Measurements from ENCODE around the gene SMCP. TPM values are rescaled to one million over a fixed set of nuclear protein-coding genes. Genes with fewer than 3 reads are reported as not detected.

SMCP gene
- total and polyA plus RNA-seq, 4 donors, result not detected

- WGBS, result 77% methylated on average over 8 of the region's 8 CpGs
- Histone ChIP-seq H3K27me3 (ENCODE audit: control insufficient read depth in 4 of 4, insufficient read depth in 4 of 4, low read length in 3 of 4) (no peaks in the 10 kb centered on the region), H3K9ac (ENCODE audit: low read depth in 1 of 2, low read length in 2 of 2) (no peak overlapping the region), H3K4me3 (ENCODE audit: low read depth in 1 of 3, low read length in 3 of 3) (no peak overlapping the region), H3K36me3 (ENCODE audit: control insufficient read depth in 4 of 4, insufficient read depth in 3 of 4, low read depth in 1 of 4, low read length in 3 of 4) (no peaks in the 10 kb centered on the region), H3K4me1 (ENCODE audit: control insufficient read depth in 4 of 4, insufficient read depth in 4 of 4, low read length in 3 of 4) (peaks cover 8 to 19% (median 13%) of the 10 kb centered on the region in 4 donors), H3K9me3 (ENCODE audit: control insufficient read depth in 4 of 4, low read length in 3 of 4) (no peaks in the 10 kb centered on the region), H3K27ac (ENCODE audit: low read depth in 1 of 2, low read length in 2 of 2) (peak overlapping the region; percentile 17 to 39)
- no peak for DNase-seq (ENCODE audit: low spot score)
- TF ChIP-seq, protein P1, sequence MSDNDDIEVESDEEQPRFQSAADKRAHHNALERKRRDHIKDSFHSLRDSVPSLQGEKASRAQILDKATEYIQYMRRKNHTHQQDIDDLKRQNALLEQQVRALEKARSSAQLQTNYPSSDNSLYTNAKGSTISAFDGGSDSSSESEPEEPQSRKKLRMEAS (IDR thresholded peaks at IDR 0.05), result no peak
- TF ChIP-seq ATF3 (IDR thresholded peaks at IDR 0.05) (no peak), CTCF (IDR thresholded peaks at IDR 0.05; ENCODE audit: low read depth, low read length, missing input control) (no peak), JUND (IDR thresholded peaks at IDR 0.05) (no peak), RXRA (IDR thresholded peaks at IDR 0.05) (no peak), FOXA1 (IDR thresholded peaks at IDR 0.05) (no peak), GABPA (IDR thresholded peaks at IDR 0.05 in 1 of 2, conservative IDR thresholded peaks at IDR 0.05 in 1 of 2) (no peak), YY1 (IDR thresholded peaks at IDR 0.05) (no peak), RAD21 (IDR thresholded peaks at IDR 0.05) (no peak), HNF4G (IDR thresholded peaks at IDR 0.05) (no peak), NR2F2 (IDR thresholded peaks at IDR 0.05) (no peak), HNF4A (conservative IDR thresholded peaks at IDR 0.05) (no peak), FOXA2 (IDR thresholded peaks at IDR 0.05) (no peak), SP1 (IDR thresholded peaks at IDR 0.05) (no peak), EGR1 (IDR thresholded peaks at IDR 0.05; ENCODE audit: low read depth in 2 of 2) (no peak), TAF1 (conservative IDR thresholded peaks at IDR 0.05) (no peak)
- TF ChIP-seq, protein P2, sequence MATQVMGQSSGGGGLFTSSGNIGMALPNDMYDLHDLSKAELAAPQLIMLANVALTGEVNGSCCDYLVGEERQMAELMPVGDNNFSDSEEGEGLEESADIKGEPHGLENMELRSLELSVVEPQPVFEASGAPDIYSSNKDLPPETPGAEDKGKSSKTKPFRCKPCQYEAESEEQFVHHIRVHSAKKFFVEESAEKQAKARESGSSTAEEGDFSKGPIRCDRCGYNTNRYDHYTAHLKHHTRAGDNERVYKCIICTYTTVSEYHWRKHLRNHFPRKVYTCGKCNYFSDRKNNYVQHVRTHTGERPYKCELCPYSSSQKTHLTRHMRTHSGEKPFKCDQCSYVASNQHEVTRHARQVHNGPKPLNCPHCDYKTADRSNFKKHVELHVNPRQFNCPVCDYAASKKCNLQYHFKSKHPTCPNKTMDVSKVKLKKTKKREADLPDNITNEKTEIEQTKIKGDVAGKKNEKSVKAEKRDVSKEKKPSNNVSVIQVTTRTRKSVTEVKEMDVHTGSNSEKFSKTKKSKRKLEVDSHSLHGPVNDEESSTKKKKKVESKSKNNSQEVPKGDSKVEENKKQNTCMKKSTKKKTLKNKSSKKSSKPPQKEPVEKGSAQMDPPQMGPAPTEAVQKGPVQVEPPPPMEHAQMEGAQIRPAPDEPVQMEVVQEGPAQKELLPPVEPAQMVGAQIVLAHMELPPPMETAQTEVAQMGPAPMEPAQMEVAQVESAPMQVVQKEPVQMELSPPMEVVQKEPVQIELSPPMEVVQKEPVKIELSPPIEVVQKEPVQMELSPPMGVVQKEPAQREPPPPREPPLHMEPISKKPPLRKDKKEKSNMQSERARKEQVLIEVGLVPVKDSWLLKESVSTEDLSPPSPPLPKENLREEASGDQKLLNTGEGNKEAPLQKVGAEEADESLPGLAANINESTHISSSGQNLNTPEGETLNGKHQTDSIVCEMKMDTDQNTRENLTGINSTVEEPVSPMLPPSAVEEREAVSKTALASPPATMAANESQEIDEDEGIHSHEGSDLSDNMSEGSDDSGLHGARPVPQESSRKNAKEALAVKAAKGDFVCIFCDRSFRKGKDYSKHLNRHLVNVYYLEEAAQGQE (IDR thresholded peaks at IDR 0.05), result no peak
- TF ChIP-seq, protein P3, sequence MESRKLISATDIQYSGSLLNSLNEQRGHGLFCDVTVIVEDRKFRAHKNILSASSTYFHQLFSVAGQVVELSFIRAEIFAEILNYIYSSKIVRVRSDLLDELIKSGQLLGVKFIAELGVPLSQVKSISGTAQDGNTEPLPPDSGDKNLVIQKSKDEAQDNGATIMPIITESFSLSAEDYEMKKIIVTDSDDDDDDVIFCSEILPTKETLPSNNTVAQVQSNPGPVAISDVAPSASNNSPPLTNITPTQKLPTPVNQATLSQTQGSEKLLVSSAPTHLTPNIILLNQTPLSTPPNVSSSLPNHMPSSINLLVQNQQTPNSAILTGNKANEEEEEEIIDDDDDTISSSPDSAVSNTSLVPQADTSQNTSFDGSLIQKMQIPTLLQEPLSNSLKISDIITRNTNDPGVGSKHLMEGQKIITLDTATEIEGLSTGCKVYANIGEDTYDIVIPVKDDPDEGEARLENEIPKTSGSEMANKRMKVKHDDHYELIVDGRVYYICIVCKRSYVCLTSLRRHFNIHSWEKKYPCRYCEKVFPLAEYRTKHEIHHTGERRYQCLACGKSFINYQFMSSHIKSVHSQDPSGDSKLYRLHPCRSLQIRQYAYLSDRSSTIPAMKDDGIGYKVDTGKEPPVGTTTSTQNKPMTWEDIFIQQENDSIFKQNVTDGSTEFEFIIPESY (IDR thresholded peaks at IDR 0.05), result no peak
Measured at GRCh38 chr1:152886758-152887409, 8.8 kb downstream of the SMCP start.

Measured in liver (tissue), 9 donors.